ENCODE data around the gene CDH8.

GRCh38 chr16:61944004-61944403, 92.2 kb downstream of the CDH8 start:
- TF ChIP-seq EZH2 (IDR thresholded peaks at IDR 0.05) (no peak), POLR2AphosphoS5 (IDR thresholded peaks at IDR 0.05; ENCODE audit: borderline replicate concordance, low read depth, low read length) (no peak), FOXP2 (optimal IDR thresholded peaks at IDR 0.05; ENCODE audit: control extremely low read depth, extremely low read length, insufficient read depth) (no peak)
